Stimulated activated CD8-positive, alpha-beta memory T cell treated with anti-CD3 and anti-CD28 coated beads, Interleukin-7, amount 100 ng/mL, for 48 hours (primary cell): ENCODE data around the gene EMC9.
"Not testable (repeated sequence)": the region's sequence is repeated elsewhere in the genome, so short reads cannot be mapped to it uniquely, and the experiment has no call there.

ENCODE experiments used
- DNase-seq, 2 donors: peaks; one replicate each; pipeline ENCODE4 v3.0.0-alpha.2; 2020; ENCODE audit warnings: low read depth in 1 of 2; ENCODE audit errors: extremely low read depth in 1 of 2

The EMC9 gene

GRCh38 chr14:24110523-24110922, 30.9 kb downstream of the EMC9 start:
- DNase-seq = no peak

- no peak for DNase-seq
Observed at GRCh38 chr14:24110060-24110459, 31.3 kb downstream of the EMC9 start.

GRCh38 chr14:24108336-24108874, 33.0 kb downstream of the EMC9 start:
- DNase-seq = no peak

- DNase-seq = no peak
Observed at GRCh38 chr14:24106672-24107271, 34.6 kb downstream of the EMC9 start.

- not testable (repeated sequence) for DNase-seq
Observed at GRCh38 chr14:24105609-24106239, 35.7 kb downstream of the EMC9 start.

GRCh38 chr14:24103451-24103850, 37.9 kb downstream of the EMC9 start:
- no peak for DNase-seq

- no peak for DNase-seq
Observed at GRCh38 chr14:24102357-24103048, 38.9 kb downstream of the EMC9 start.

- no peak for DNase-seq
Observed at GRCh38 chr14:24100982-24101494, 40.4 kb downstream of the EMC9 start.

- DNase-seq = no peak
Observed at GRCh38 chr14:24100197-24100981, 41.0 kb downstream of the EMC9 start.

GRCh38 chr14:24098927-24099813, 42.2 kb downstream of the EMC9 start:
- no peak for DNase-seq

GRCh38 chr14:24098229-24098926, 43.0 kb downstream of the EMC9 start:
- no peak for DNase-seq

GRCh38 chr14:24096545-24097181, 44.7 kb downstream of the EMC9 start:
- DNase-seq = no peak

GRCh38 chr14:24095271-24096068, 45.9 kb downstream of the EMC9 start:
- peak in 1 of 2 donors; percentile 77 for DNase-seq

- no peak for DNase-seq
Observed at GRCh38 chr14:24094841-24095270, 46.5 kb downstream of the EMC9 start.

- peak; percentile 83 to 90 for DNase-seq
Observed at GRCh38 chr14:24093901-24094840, 47.2 kb downstream of the EMC9 start, which contains the start of gene PCK2. Gene PCK2 (plus strand): TSS chr14:24094311. CDS start chr14:24094406, 95 bp downstream.

GRCh38 chr14:24093207-24093900, 48.0 kb downstream of the EMC9 start:
- no peak for DNase-seq
